GM12891 (cell line): ENCODE results near the gene C1QTNF12.

ENCODE experiments used
- POLR2A ChIP-seq: IDR thresholded peaks from 2 replicates; pipeline ENCODE4 v1.6.1; 2011; ENCODE audit warnings: low read depth, low read length, control low read depth
- POLR2AphosphoS5 ChIP-seq: IDR thresholded peaks from 2 replicates; pipeline ENCODE4 v1.6.1; 2011; ENCODE audit warnings: low read depth, low read length, control low read depth

GRCh38 chr1:1268284-1268682 is 21.8 kb upstream of the C1QTNF12 start:
- TF ChIP-seq POLR2A, result no peak
- no peak for TF ChIP-seq POLR2AphosphoS5
